GM15510 (cell line): Measurements from ENCODE around the gene VPS26A.

Experiments
- POLR2A ChIP-seq: IDR thresholded peaks from 3 replicates; pipeline ENCODE4 v1.6.1; 2011; ENCODE audit warnings: borderline replicate concordance; ENCODE audit not compliant: insufficient read length; ENCODE audit errors: extremely low read depth

VPS26A gene

GRCh38 chr10:69125554-69125953 is 1.6 kb downstream of the VPS26A start:
- TF ChIP-seq POLR2A, result no peak

- TF ChIP-seq POLR2A, result no peak
Observed at GRCh38 chr10:69130251-69130650, 6.3 kb downstream of the VPS26A start.

- TF ChIP-seq POLR2A, result no peak
Observed at GRCh38 chr10:69139961-69140360, 16.0 kb downstream of the VPS26A start.

GRCh38 chr10:69141304-69141703 is 17.3 kb downstream of the VPS26A start:
- no peak for TF ChIP-seq POLR2A

GRCh38 chr10:69142983-69143382 is 19.0 kb downstream of the VPS26A start:
- no peak for TF ChIP-seq POLR2A

GRCh38 chr10:69145329-69145728 is 21.4 kb downstream of the VPS26A start:
- TF ChIP-seq POLR2A, result no peak

GRCh38 chr10:69145864-69146263 is 21.9 kb downstream of the VPS26A start:
- TF ChIP-seq POLR2A, result no peak

GRCh38 chr10:69146759-69147158 is 22.8 kb downstream of the VPS26A start:
- TF ChIP-seq POLR2A, result no peak

GRCh38 chr10:69151984-69152383 is 28.0 kb downstream of the VPS26A start:
- no peak for TF ChIP-seq POLR2A

GRCh38 chr10:69153227-69153626 is 29.2 kb downstream of the VPS26A start:
- no peak for TF ChIP-seq POLR2A

GRCh38 chr10:69160809-69161241 is 36.8 kb downstream of the VPS26A start:
- TF ChIP-seq POLR2A, result no peak

GRCh38 chr10:69168493-69168892 is 44.5 kb downstream of the VPS26A start:
- TF ChIP-seq POLR2A, result no peak

- TF ChIP-seq POLR2A, result no peak
Observed at GRCh38 chr10:69172241-69172982, 48.4 kb downstream of the VPS26A start.

GRCh38 chr10:69176823-69177222 is 52.8 kb downstream of the VPS26A start:
- TF ChIP-seq POLR2A, result no peak

GRCh38 chr10:69179089-69179742 is 55.2 kb downstream of the VPS26A start:
- TF ChIP-seq POLR2A, result no peak

GRCh38 chr10:69179743-69180524 is 56.0 kb downstream of the VPS26A start, which contains the start of gene SUPV3L1:
SUPV3L1 (plus strand) TSS chr10:69180234; CDS start chr10:69180292, 58 bp downstream.
- TF ChIP-seq POLR2A, result peak; percentile 69

- TF ChIP-seq POLR2A, result no peak
Observed at GRCh38 chr10:69180525-69181204, 56.7 kb downstream of the VPS26A start.
